Esophagus squamous epithelium (tissue), 4 donors: Measurements from ENCODE around the gene VSTM4.

Experiments
- CTCF ChIP-seq, 6 experiments: fragments of 450-650 bp in 4 of 6; fragments of 200-600 bp in 2 of 6; sonication (generic) in 2 of 6; IDR thresholded peaks; one replicate each; pipeline ENCODE4 v1.5.1; 2016 to 2019; ENCODE audit warnings: antibody characterized with exemption in 6 of 6, mild to moderate bottlenecking in 4 of 6, moderate library complexity in 4 of 6
- POLR2A ChIP-seq, 4 donors: fragments of 450-650 bp; IDR thresholded peaks; one replicate each; pipeline ENCODE4 v1.6.1; 2017; ENCODE audit warnings: antibody characterized with exemption in 4 of 4, mild to moderate bottlenecking in 4 of 4, moderate library complexity in 3 of 4

- no peak for TF ChIP-seq POLR2A (IDR thresholded peaks at IDR 0.05)
- TF ChIP-seq CTCF (IDR thresholded peaks at IDR 0.05), result no peak
Observed at GRCh38 chr10:48999346-48999745, 116.0 kb downstream of the VSTM4 start.
